Keratinocyte (primary cell): ENCODE data around the gene DYNC1I1. TPM values are rescaled to one million over a fixed set of nuclear protein-coding genes. Genes with fewer than 3 reads are reported as not detected.

Source experiments
- DNase-seq: peaks from one replicate; pipeline ENCODE4 v3.0.0-alpha.2; 2011; ENCODE audit warnings: low read depth, missing footprints, low spot score
- FAIRE-seq: peaks from 2 replicates; lab custom pipeline; 2011; peaks lifted over from hg19 to GRCh38; lab: Jason Lieb, UNC
- H2AFZ ChIP-seq: 2 replicates; pipeline ENCODE4 v1.6.0; 2012; ENCODE audit warnings: low read length, control low read depth, inconsistent platforms; ENCODE audit not compliant: control insufficient read depth
- H3K27ac ChIP-seq: 2 replicates; pipeline ENCODE4 v1.5.1; 2011; ENCODE audit warnings: low read length; ENCODE audit not compliant: control insufficient read depth, insufficient read depth
- H3K27me3 ChIP-seq: 3 replicates; pipeline ENCODE4 v1.6.0; 2011; ENCODE audit warnings: low read length; ENCODE audit not compliant: control insufficient read depth, insufficient read depth; ENCODE audit errors: extremely low read depth
- H3K36me3 ChIP-seq, 2 experiments: 2 replicates in 1 of 2; 3 replicates in 1 of 2; pipeline ENCODE4 v1.5.1; 2011; ENCODE audit warnings: low read length in 2 of 2, mild to moderate bottlenecking in 1 of 2; ENCODE audit not compliant: control insufficient read depth in 2 of 2, insufficient read depth in 2 of 2; ENCODE audit errors: extremely low read depth in 1 of 2
- H3K4me1 ChIP-seq: 3 replicates; pipeline ENCODE4 v1.5.1; 2011; ENCODE audit warnings: low read length; ENCODE audit not compliant: control insufficient read depth, insufficient read depth; ENCODE audit errors: extremely low read depth
- H3K4me2 ChIP-seq: 3 replicates; pipeline ENCODE4 v1.6.0; 2011; ENCODE audit warnings: low read depth, low read length; ENCODE audit not compliant: control insufficient read depth, insufficient read depth; ENCODE audit errors: extremely low read depth
- H3K4me3 ChIP-seq, 3 experiments: fragments of 200-600 bp in 1 of 3; sonication (generic) in 1 of 3; 2 replicates in 2 of 3; 3 replicates in 1 of 3; pipeline ENCODE4 v1.5.1; 2011 to 2016; ENCODE audit warnings: low read length in 3 of 3, mild to moderate bottlenecking in 3 of 3, control low read depth in 2 of 3, inconsistent platforms in 1 of 3, low read depth in 1 of 3, mixed read lengths in 1 of 3, mixed run types in 1 of 3, moderate library complexity in 1 of 3; ENCODE audit not compliant: control insufficient read depth in 2 of 3, insufficient read depth in 2 of 3; ENCODE audit errors: extremely low read depth in 1 of 3
- H3K79me2 ChIP-seq: 2 replicates; pipeline ENCODE4 v1.6.0; 2012; ENCODE audit warnings: low read length; ENCODE audit not compliant: control insufficient read depth, insufficient read depth
- H3K9ac ChIP-seq: 3 replicates; pipeline ENCODE4 v1.6.0; 2011; ENCODE audit warnings: low read length; ENCODE audit not compliant: control insufficient read depth, insufficient read depth; ENCODE audit errors: extremely low read depth
- H3K9me1 ChIP-seq: 3 replicates; pipeline ENCODE4 v1.6.0; 2011; ENCODE audit warnings: low read length; ENCODE audit not compliant: control insufficient read depth, insufficient read depth; ENCODE audit errors: extremely low read depth
- H3K9me3 ChIP-seq: 2 replicates; pipeline ENCODE4 v1.5.1; 2012; ENCODE audit warnings: low read depth, low read length; ENCODE audit not compliant: control insufficient read depth
- H4K20me1 ChIP-seq: 3 replicates; pipeline ENCODE4 v1.6.0; 2011; ENCODE audit warnings: low read length; ENCODE audit not compliant: control insufficient read depth, insufficient read depth; ENCODE audit errors: extremely low read depth
- EZH2 ChIP-seq: IDR thresholded peaks from one replicate; pipeline ENCODE4 v1.6.1; 2012; ENCODE audit warnings: inconsistent platforms, mild to moderate bottlenecking, low read length, moderate library complexity
- dilution Hi-C: fragments of 300-500 bp; cut with MboI; formaldehyde crosslinking; loops from one replicate; pipeline ENCODE4 v1.7.0; 2020; ENCODE audit warnings: low sequenced_read_pairs; ENCODE audit not compliant: extremely low pct_ligation_motif_present
- polyA plus RNA-seq, 5 experiments: library from polyadenylated mRNA; depleted of rRNA in 3 of 5; stranded (reverse) in 3 of 5; stranded (forward) in 1 of 5; unstranded in 1 of 5; fragments of >200 nt; gene quantifications; 1 replicate in 1 of 5; 2 replicates in 3 of 5; 3 replicates in 1 of 5; pipeline versions ENCODE4 v1.2.1 to v1.2.3, GENCODE V29; 2011 to 2012; ENCODE audit warnings: missing spikeins in 2 of 5, low read depth in 1 of 5, low replicate concordance in 1 of 5
- TF ChIP-seq, protein P1 (sequence below), 3 experiments: IDR thresholded peaks in 1 of 3; conservative IDR thresholded peaks in 1 of 3; optimal IDR thresholded peaks in 1 of 3; 2 replicates in 2 of 3; 3 replicates in 1 of 3; pipeline versions ENCODE3 to v1.5.1; 2011; ENCODE audit warnings: low read length in 3 of 3, mild to moderate bottlenecking in 3 of 3, moderate library complexity in 2 of 3, control low read depth in 1 of 3, inconsistent platforms in 1 of 3; ENCODE audit not compliant: insufficient read depth in 2 of 3; ENCODE audit errors: extremely low read depth in 1 of 3

Gene DYNC1I1
- polyA plus RNA-seq, 1 donor (not counting 4 experiments of a cell fraction or from before 2014, with no cell fraction given): 0.10 TPM

DNA sequence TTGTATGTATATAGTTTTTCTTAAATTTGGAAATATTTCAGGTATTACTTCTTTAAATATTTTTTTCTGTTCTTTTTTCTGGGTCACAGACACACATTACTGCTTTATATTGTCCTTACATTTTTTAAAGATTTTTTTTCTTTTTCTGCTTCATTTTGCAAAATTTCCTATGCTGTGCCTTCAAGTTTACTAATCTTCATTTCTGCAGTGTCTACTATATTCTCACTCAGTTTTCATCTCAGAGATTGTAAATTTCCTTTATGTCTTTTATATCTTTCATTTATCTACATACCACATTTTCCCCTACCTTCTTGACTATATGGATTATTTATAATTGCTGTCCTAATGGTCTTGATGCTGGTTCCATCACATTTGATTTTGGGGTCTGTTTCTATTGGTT lies 339.1 kb downstream of the DYNC1I1 start:
- FAIRE-seq (no peak), DNase-seq (no peak)
- H3K4me3 ChIP-seq: no peak overlapping the region
- no peaks in the 10 kb centered on the region for H3K9me1 ChIP-seq
- no peak overlapping the region for H3K4me2 ChIP-seq
- dilution Hi-C loops: no loop called here
- no peaks in the 10 kb centered on the region for H3K27me3 ChIP-seq
- no peak for TF ChIP-seq EZH2
- TF ChIP-seq, protein P1, sequence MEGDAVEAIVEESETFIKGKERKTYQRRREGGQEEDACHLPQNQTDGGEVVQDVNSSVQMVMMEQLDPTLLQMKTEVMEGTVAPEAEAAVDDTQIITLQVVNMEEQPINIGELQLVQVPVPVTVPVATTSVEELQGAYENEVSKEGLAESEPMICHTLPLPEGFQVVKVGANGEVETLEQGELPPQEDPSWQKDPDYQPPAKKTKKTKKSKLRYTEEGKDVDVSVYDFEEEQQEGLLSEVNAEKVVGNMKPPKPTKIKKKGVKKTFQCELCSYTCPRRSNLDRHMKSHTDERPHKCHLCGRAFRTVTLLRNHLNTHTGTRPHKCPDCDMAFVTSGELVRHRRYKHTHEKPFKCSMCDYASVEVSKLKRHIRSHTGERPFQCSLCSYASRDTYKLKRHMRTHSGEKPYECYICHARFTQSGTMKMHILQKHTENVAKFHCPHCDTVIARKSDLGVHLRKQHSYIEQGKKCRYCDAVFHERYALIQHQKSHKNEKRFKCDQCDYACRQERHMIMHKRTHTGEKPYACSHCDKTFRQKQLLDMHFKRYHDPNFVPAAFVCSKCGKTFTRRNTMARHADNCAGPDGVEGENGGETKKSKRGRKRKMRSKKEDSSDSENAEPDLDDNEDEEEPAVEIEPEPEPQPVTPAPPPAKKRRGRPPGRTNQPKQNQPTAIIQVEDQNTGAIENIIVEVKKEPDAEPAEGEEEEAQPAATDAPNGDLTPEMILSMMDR (optimal IDR thresholded peaks at IDR 0.05 in 1 of 3, IDR thresholded peaks at IDR 0.05 in 1 of 3, conservative IDR thresholded peaks at IDR 0.05 in 1 of 3; ENCODE audit: extremely low read depth in 1 of 3, insufficient read depth in 2 of 3, low read length in 3 of 3): no peak
- no peak overlapping the region for H2AFZ ChIP-seq
- H4K20me1 ChIP-seq: no peaks in the 10 kb centered on the region
- no peak overlapping the region for H3K27ac ChIP-seq
- no peaks in the 10 kb centered on the region for H3K79me2 ChIP-seq
- H3K9me3 ChIP-seq: no peaks in the 10 kb centered on the region
- no peaks in the 10 kb centered on the region for H3K4me1 ChIP-seq
- H3K36me3 ChIP-seq: no peaks in the 10 kb centered on the region
- no peak overlapping the region for H3K9ac ChIP-seq

DNA sequence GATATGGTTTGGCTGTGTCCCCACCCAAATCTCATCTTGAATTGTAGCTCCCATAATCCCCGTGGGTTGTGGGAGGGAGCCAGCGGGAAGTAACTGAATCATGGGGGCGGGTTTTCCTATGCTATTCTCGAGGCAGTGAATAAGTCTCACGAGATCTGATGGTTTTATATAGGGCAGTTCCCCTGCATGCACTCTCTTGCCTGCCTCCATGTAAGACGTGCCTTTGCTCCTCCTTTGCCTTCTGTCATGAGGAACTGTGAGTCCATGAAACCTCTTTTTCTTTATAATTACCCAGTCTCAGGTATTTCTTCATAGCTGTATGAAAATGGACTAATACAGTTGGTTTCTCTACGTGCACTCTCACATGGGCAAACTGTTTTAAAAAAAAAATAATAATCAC lies 341.8 kb downstream of the DYNC1I1 start:
- Histone ChIP-seq H3K36me3 (no peaks in the 10 kb centered on the region), H2AFZ (no peak overlapping the region), H3K9ac (no peak overlapping the region), H4K20me1 (no peaks in the 10 kb centered on the region), H3K9me3 (no peaks in the 10 kb centered on the region), H3K27ac (no peak overlapping the region), H3K27me3 (no peaks in the 10 kb centered on the region), H3K4me3 (no peak overlapping the region), H3K4me2 (no peak overlapping the region), H3K9me1 (no peaks in the 10 kb centered on the region), H3K4me1 (no peaks in the 10 kb centered on the region), H3K79me2 (no peaks in the 10 kb centered on the region)
- DNase-seq (no peak), FAIRE-seq (no peak)
- dilution Hi-C loops: no loop called here
- TF ChIP-seq, protein P1 (optimal IDR thresholded peaks at IDR 0.05 in 1 of 3, IDR thresholded peaks at IDR 0.05 in 1 of 3, conservative IDR thresholded peaks at IDR 0.05 in 1 of 3; ENCODE audit: extremely low read depth in 1 of 3, insufficient read depth in 2 of 3, low read length in 3 of 3): no peak
- TF ChIP-seq EZH2: no peak
